Muscle layer of duodenum (tissue), 2 donors: ENCODE results near the gene QSOX2.
"Not testable (repeated sequence)": the region's sequence is repeated elsewhere in the genome, so short reads cannot be mapped to it uniquely, and the experiment has no call there.

ENCODE experiments used
- H3K27ac ChIP-seq: one replicate; pipeline ENCODE4 v1.7.0; 2013; ENCODE audit warnings: mild to moderate bottlenecking, low read length
- H3K27me3 ChIP-seq: one replicate; pipeline ENCODE4 v1.7.0; 2013; ENCODE audit warnings: low read depth, mild to moderate bottlenecking, control low read depth, low read length
- H3K36me3 ChIP-seq, 2 donors: one replicate each; pipeline ENCODE4 v1.7.0; 2013; ENCODE audit warnings: low read length in 2 of 2, control low read depth in 1 of 2, mild to moderate bottlenecking in 1 of 2; ENCODE audit not compliant: insufficient read depth in 2 of 2, control insufficient read depth in 1 of 2
- H3K4me1 ChIP-seq, 2 donors: one replicate each; pipeline ENCODE4 v1.7.0; 2013; ENCODE audit warnings: low read length in 2 of 2, mild to moderate bottlenecking in 2 of 2, control low read depth in 1 of 2, moderate library complexity in 1 of 2; ENCODE audit not compliant: insufficient read depth in 2 of 2, control insufficient read depth in 1 of 2
- H3K4me3 ChIP-seq, 2 donors: one replicate each; pipeline ENCODE4 v1.7.0; 2013; ENCODE audit warnings: low read length in 2 of 2, low read depth in 1 of 2, mild to moderate bottlenecking in 1 of 2
- H3K9me3 ChIP-seq, 2 donors: one replicate each; pipeline ENCODE4 v1.7.0; 2013; ENCODE audit warnings: low read length in 2 of 2, control low read depth in 1 of 2, mild to moderate bottlenecking in 1 of 2; ENCODE audit not compliant: control insufficient read depth in 1 of 2
- donor health status: healthy.

Gene QSOX2

GRCh38 chr9:136237486-136238341, 7.9 kb downstream of the QSOX2 start:
- Histone ChIP-seq H3K36me3 (peaks cover 2 to 18% of the 10 kb centered on the region in 2 donors), H3K27me3 (no peaks in the 10 kb centered on the region), H3K27ac (no peak overlapping the region), H3K4me3 (no peak overlapping the region), H3K9me3 (no peaks in the 10 kb centered on the region), H3K4me1 (peaks cover 0 to 5% of the 10 kb centered on the region in 2 donors)

DNA sequence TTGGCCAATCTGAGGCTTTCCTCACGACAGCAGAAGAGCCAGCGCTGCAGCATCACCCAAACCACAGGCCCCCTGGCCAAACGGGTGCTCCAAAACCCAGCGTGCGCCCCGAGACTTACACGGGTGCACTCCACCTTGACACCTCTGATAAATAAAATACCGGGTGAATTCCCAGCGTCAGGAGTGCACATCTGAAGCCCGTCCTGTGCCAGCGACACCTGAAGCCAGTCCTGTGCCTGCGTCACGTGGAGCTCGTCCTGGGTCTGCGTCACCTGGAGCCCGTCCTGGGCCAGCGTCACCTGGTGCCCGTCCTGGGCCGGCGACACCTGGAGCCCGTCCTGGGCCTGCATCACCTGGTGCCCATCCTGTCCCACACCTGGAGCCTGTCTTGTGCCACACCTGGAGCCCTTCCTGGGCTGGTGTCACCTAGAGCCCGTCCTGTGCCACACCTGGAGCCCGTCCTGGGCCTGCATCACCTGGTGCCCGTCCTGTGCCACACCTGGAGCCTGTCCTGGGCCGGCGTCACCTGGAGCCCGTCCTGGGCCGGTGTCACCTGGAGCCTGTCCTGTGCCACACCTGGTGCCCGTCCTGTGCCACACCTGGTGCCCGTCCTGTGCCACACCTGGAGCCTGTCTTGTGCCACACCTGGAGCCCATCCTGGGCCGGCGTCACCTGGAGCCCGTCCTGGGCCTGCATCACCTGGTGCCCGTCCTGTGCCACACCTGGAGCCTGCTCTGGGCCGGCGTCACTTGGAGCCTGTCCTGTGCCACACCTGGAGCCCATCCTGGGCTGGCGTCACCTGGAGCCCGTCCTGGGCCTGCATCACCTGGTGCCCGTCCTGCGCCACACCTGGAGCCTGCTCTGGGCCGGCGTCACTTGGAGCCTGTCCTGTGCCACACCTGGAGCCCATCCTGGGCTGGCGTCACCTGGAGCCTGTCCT, 8.9 kb downstream of the QSOX2 start:
- not testable (repeated sequence) for H3K27ac ChIP-seq, H3K4me1 ChIP-seq, H3K9me3 ChIP-seq, H3K27me3 ChIP-seq, H3K4me3 ChIP-seq
- peaks cover 2 to 18% of the 10 kb centered on the region in 2 donors for H3K36me3 ChIP-seq

DNA sequence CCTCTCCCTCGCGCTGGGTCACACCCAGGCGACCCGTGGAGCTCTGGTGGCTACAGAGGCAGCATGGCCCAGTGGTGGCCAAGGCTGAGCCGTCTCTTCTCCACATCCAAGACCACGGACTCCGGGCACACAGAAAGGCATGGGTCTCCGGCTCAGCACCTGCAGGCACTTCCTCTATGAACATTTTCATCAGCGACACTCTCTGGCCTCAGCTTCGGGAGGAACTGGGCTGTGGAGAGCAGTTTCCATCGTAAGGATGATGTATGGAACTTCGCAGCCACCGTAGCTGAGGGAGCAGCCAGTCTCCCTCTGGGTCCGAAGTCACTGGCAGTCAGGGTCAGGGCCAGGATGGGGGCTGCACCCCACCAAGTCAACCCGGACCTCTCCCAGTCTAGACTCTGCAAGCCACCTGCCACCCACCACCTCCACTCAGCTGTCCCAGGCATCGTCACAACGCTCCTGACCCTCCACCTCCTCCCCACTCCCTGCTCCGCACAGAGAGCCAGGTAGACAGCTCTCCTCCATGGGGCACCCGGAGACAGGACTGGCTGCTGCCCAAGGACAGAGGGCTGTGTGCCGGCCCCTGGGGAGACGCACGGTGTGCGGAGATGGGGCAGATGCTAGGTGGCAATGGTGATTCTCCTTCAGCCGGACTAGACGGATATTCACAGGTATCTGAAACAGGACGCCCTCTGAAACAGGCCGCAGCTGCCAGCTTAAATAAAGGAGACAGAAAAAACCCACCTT, 9.7 kb downstream of the QSOX2 start:
- H3K9me3 ChIP-seq = no peaks in the 10 kb centered on the region
- H3K27me3 ChIP-seq = no peaks in the 10 kb centered on the region
- H3K4me1 ChIP-seq = peaks cover 0 to 5% of the 10 kb centered on the region in 2 donors
- no peak overlapping the region for H3K4me3 ChIP-seq
- H3K36me3 ChIP-seq = peaks cover 2 to 18% of the 10 kb centered on the region in 2 donors
- H3K27ac ChIP-seq = no peak overlapping the region

GRCh38 chr9:136235171-136235570, 10.4 kb downstream of the QSOX2 start:
- H3K9me3 ChIP-seq = no peaks in the 10 kb centered on the region
- peaks cover 0 to 5% of the 10 kb centered on the region in 2 donors for H3K4me1 ChIP-seq
- H3K4me3 ChIP-seq = no peak overlapping the region
- H3K27me3 ChIP-seq = no peaks in the 10 kb centered on the region
- H3K36me3 ChIP-seq = peaks cover 2 to 18% of the 10 kb centered on the region in 2 donors
- no peak overlapping the region for H3K27ac ChIP-seq

DNA sequence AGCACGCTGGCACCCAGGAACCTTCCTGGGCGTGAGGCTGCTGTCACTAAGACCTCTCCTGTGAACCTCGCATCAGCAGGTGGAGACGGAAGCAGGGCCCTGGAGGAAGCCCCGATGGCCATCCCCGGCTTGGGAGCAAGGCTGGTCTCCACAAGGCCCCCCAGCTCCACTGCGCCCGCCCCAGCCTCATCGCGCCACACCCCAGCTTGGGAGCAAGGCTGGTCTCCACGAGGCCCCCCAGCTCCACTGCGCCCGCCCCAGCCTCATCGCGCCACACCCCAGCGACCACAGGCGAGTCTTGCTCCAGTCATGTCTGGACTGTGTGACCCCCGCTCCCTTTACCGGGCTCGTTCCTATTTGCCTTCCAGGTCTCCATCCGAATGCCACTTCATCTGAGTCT, 11.0 kb downstream of the QSOX2 start:
- H3K4me3 ChIP-seq = no peak overlapping the region
- no peak overlapping the region for H3K27ac ChIP-seq
- H3K9me3 ChIP-seq = no peaks in the 10 kb centered on the region
- H3K27me3 ChIP-seq = no peaks in the 10 kb centered on the region
- H3K4me1 ChIP-seq = peaks cover 0 to 2% of the 10 kb centered on the region in 2 donors
- peaks cover 2 to 18% of the 10 kb centered on the region in 2 donors for H3K36me3 ChIP-seq

- no peaks in the 10 kb centered on the region for H3K27me3 ChIP-seq
- H3K36me3 ChIP-seq = peaks cover 2 to 18% of the 10 kb centered on the region in 2 donors
- H3K27ac ChIP-seq = no peak overlapping the region
- no peaks in the 10 kb centered on the region for H3K9me3 ChIP-seq
- H3K4me3 ChIP-seq = no peak overlapping the region
- no peaks in the 10 kb centered on the region for H3K4me1 ChIP-seq
These were observed 11.7 kb downstream of the QSOX2 start for GRCh38 chr9:136233868-136234267.

GRCh38 chr9:136233411-136233810, 12.2 kb downstream of the QSOX2 start:
- no peaks in the 10 kb centered on the region for H3K4me1 ChIP-seq
- no peak overlapping the region for H3K27ac ChIP-seq
- no peak overlapping the region for H3K4me3 ChIP-seq
- no peaks in the 10 kb centered on the region for H3K9me3 ChIP-seq
- peaks cover 2 to 18% of the 10 kb centered on the region in 2 donors for H3K36me3 ChIP-seq
- H3K27me3 ChIP-seq = no peaks in the 10 kb centered on the region

GRCh38 chr9:136232969-136233368, 12.6 kb downstream of the QSOX2 start:
- Histone ChIP-seq H3K9me3 (no peaks in the 10 kb centered on the region), H3K36me3 (peaks cover 2 to 18% of the 10 kb centered on the region in 2 donors), H3K27me3 (no peaks in the 10 kb centered on the region), H3K27ac (no peak overlapping the region), H3K4me3 (no peak overlapping the region), H3K4me1 (no peaks in the 10 kb centered on the region)

GRCh38 chr9:136231478-136232297, 13.9 kb downstream of the QSOX2 start:
- H3K27ac ChIP-seq = no peak overlapping the region
- H3K36me3 ChIP-seq = peaks cover 2 to 16% of the 10 kb centered on the region in 2 donors
- H3K4me3 ChIP-seq = no peak overlapping the region

GRCh38 chr9:136230773-136231172, 14.8 kb downstream of the QSOX2 start:
- no peaks in the 10 kb centered on the region for H3K27me3 ChIP-seq
- no peaks in the 10 kb centered on the region for H3K4me1 ChIP-seq
- H3K27ac ChIP-seq = no peak overlapping the region
- peaks cover 2 to 8% of the 10 kb centered on the region in 2 donors for H3K36me3 ChIP-seq
- no peaks in the 10 kb centered on the region for H3K9me3 ChIP-seq
- no peak overlapping the region for H3K4me3 ChIP-seq

More at GRCh38 chr9:136231478-136232297, 13.9 kb downstream of the QSOX2 start:
- H3K9me3 ChIP-seq = no peaks in the 10 kb centered on the region
- no peaks in the 10 kb centered on the region for H3K27me3 ChIP-seq
- no peaks in the 10 kb centered on the region for H3K4me1 ChIP-seq
